ENCODE results near the gene TMEM186. TPM values are rescaled to one million over a fixed set of nuclear protein-coding genes. Genes with fewer than 3 reads are reported as not detected.

Gene TMEM186
- polyA plus RNA-seq, 10 donors, result 8.5 to 11.7 (median 9.6) TPM

Other genes with a start within 250 kb of the TMEM186 start
- gene TMEM114, start 207.1 kb downstream of the TMEM186 start, polyA plus RNA-seq (ENCODE audit: insufficient read length in 10 of 10), result not detected
- 10 to 100 TPM; 12.0 to 25.0 (median 18.0) TPM for gene METTL22, start 175.9 kb downstream of the TMEM186 start, polyA plus RNA-seq (ENCODE audit: insufficient read length in 10 of 10)
- 10 to 100 TPM; 13.0 to 22.5 (median 18.6) TPM for gene ABAT, start 123.0 kb downstream of the TMEM186 start, polyA plus RNA-seq (ENCODE audit: insufficient read length in 10 of 10)
- 10 to 100 TPM; 18.0 to 25.5 (median 20.3) TPM for gene PMM2, start 200 bp upstream of the TMEM186 start, polyA plus RNA-seq (ENCODE audit: insufficient read length in 10 of 10)
- gene CARHSP1, start 71.4 kb upstream of the TMEM186 start, polyA plus RNA-seq (ENCODE audit: insufficient read length in 10 of 10), result 100 to 1,000 TPM in 8 of 10 donors, 10 to 100 TPM in 2; 88.2 to 122 (median 106) TPM
- gene LITAFD, start 84.7 kb upstream of the TMEM186 start, polyA plus RNA-seq (ENCODE audit: insufficient read length in 10 of 10), result not detected
- gene USP7, start 166.3 kb upstream of the TMEM186 start, polyA plus RNA-seq (ENCODE audit: insufficient read length in 10 of 10), result 10 to 100 TPM; 51.1 to 87.6 (median 67.8) TPM

All from muscle of back (tissue), 10 donors.